MM.1S (cell line): Measurements from ENCODE around the gene HPSE2.

Source experiments
- DNase-seq: peaks from one replicate; pipeline ENCODE4 v3.0.0-alpha.2; 2015
- H2AFZ ChIP-seq: fragments of 300-600 bp; sonication (generic); 2 replicates; pipeline ENCODE4 v1.6.0; 2016; ENCODE audit warnings: antibody characterized with exemption, low read length
- H3F3A ChIP-seq: fragments of 300-600 bp; sonication (generic); 2 replicates; pipeline ENCODE4 v1.6.1; 2016; ENCODE audit warnings: mild to moderate bottlenecking, antibody characterized with exemption, low read length, moderate library complexity, mixed read lengths; ENCODE audit not compliant: insufficient read depth
- H3K27ac ChIP-seq: fragments of 300-600 bp; sonication (generic); 2 replicates; pipeline ENCODE4 v1.5.1; 2016; ENCODE audit warnings: mild to moderate bottlenecking, low read length
- H3K27me3 ChIP-seq: fragments of 300-600 bp; sonication (generic); replicated peaks from 2 replicates; pipeline ENCODE4 v1.6.0; 2016; ENCODE audit warnings: low read length; ENCODE audit not compliant: insufficient read depth
- H3K36me3 ChIP-seq: fragments of 300-600 bp; sonication (generic); replicated peaks from 2 replicates; pipeline ENCODE4 v1.6.1; 2016; ENCODE audit warnings: mild to moderate bottlenecking, low read length, mixed read lengths; ENCODE audit not compliant: insufficient read depth
- H3K4me1 ChIP-seq: fragments of 300-600 bp; sonication (generic); 2 replicates; pipeline ENCODE4 v1.6.1; 2016; ENCODE audit warnings: low read length, mixed read lengths
- H3K4me2 ChIP-seq: fragments of 300-600 bp; sonication (generic); 2 replicates; pipeline ENCODE4 v1.6.0; 2016; ENCODE audit warnings: low read depth, low read length
- H3K4me3 ChIP-seq: fragments of 300-600 bp; sonication (generic); 2 replicates; pipeline ENCODE4 v1.5.1; 2016; ENCODE audit warnings: low read length, mixed read lengths
- H3K79me2 ChIP-seq: fragments of 300-600 bp; sonication (generic); 2 replicates; pipeline ENCODE4 v1.6.1; 2016; ENCODE audit warnings: mixed run types, low read length, mixed read lengths
- H3K9ac ChIP-seq: fragments of 300-600 bp; sonication (generic); 2 replicates; pipeline ENCODE4 v1.6.1; 2016; ENCODE audit warnings: low read length, mixed read lengths
- H3K9me2 ChIP-seq: fragments of 300-600 bp; sonication (generic); replicated peaks from 2 replicates; pipeline ENCODE4 v1.6.1; 2016; ENCODE audit warnings: mild to moderate bottlenecking, low read length, mixed read lengths; ENCODE audit not compliant: insufficient read depth
- H3K9me3 ChIP-seq: fragments of 300-600 bp; sonication (generic); replicated peaks from 2 replicates; pipeline ENCODE4 v1.6.1; 2016; ENCODE audit warnings: mild to moderate bottlenecking, low read length, mixed read lengths; ENCODE audit not compliant: insufficient read depth
- H4K20me1 ChIP-seq: fragments of 300-600 bp; sonication (generic); 2 replicates; pipeline ENCODE4 v1.6.1; 2016; ENCODE audit warnings: mild to moderate bottlenecking, low read length, moderate library complexity, mixed read lengths; ENCODE audit not compliant: insufficient read depth
- CTCF ChIP-seq: fragments of 300-600 bp; sonication (generic); IDR thresholded peaks from 2 replicates; pipeline ENCODE4 v1.5.1; 2016; ENCODE audit warnings: antibody characterized with exemption, low read length, mixed read lengths
- EZH2 ChIP-seq: fragments of 300-600 bp; sonication (generic); optimal IDR thresholded peaks from 2 replicates; pipeline ENCODE3; 2017; ENCODE audit warnings: low read depth, mild to moderate bottlenecking, antibody characterized with exemption, low read length, mixed read lengths
- EZH2phosphoT487 ChIP-seq: fragments of 300-600 bp; sonication (generic); IDR thresholded peaks from 2 replicates; pipeline ENCODE4 v1.6.1; 2018; ENCODE audit warnings: antibody characterized with exemption, low read length

The HPSE2 gene

GRCh38 chr10:98533746-98534445 is 701.8 kb downstream of the HPSE2 start:
- Histone ChIP-seq H3K9ac (no peak overlapping the region), H2AFZ (no peak overlapping the region), H3K9me2 (no peaks in the 10 kb centered on the region), H3K27me3 (no peaks in the 10 kb centered on the region), H3K4me3 (no peak overlapping the region), H3F3A (no peaks in the 10 kb centered on the region), H3K4me2 (no peak overlapping the region), H3K4me1 (no peaks in the 10 kb centered on the region), H3K27ac (no peak overlapping the region), H4K20me1 (no peaks in the 10 kb centered on the region), H3K79me2 (no peaks in the 10 kb centered on the region), H3K9me3 (no peaks in the 10 kb centered on the region), H3K36me3 (no peaks in the 10 kb centered on the region)
- DNase-seq, result no peak
- TF ChIP-seq EZH2phosphoT487, result no peak
- no peak for TF ChIP-seq CTCF
- TF ChIP-seq EZH2, result no peak

GRCh38 chr10:98533241-98533640 is 702.4 kb downstream of the HPSE2 start:
- DNase-seq, result no peak
- Histone ChIP-seq H4K20me1 (no peaks in the 10 kb centered on the region), H3K9me2 (no peaks in the 10 kb centered on the region), H3K36me3 (no peaks in the 10 kb centered on the region), H3K27ac (no peak overlapping the region), H3K4me3 (no peak overlapping the region), H3K4me1 (no peaks in the 10 kb centered on the region), H2AFZ (no peak overlapping the region), H3K4me2 (no peak overlapping the region), H3K79me2 (no peaks in the 10 kb centered on the region), H3K9me3 (no peaks in the 10 kb centered on the region), H3F3A (no peaks in the 10 kb centered on the region), H3K9ac (no peak overlapping the region), H3K27me3 (no peaks in the 10 kb centered on the region)
- TF ChIP-seq EZH2phosphoT487 (no peak), CTCF (no peak), EZH2 (no peak)

- no peak overlapping the region for H3K27ac ChIP-seq
- no peaks in the 10 kb centered on the region for H3K27me3 ChIP-seq
- H3K9ac ChIP-seq, result no peak overlapping the region
- no peak for TF ChIP-seq EZH2phosphoT487
- no peak for TF ChIP-seq EZH2
- no peak for TF ChIP-seq CTCF
- no peak overlapping the region for H2AFZ ChIP-seq
- no peaks in the 10 kb centered on the region for H4K20me1 ChIP-seq
- H3K9me3 ChIP-seq, result no peaks in the 10 kb centered on the region
- no peak overlapping the region for H3K4me3 ChIP-seq
- no peaks in the 10 kb centered on the region for H3K36me3 ChIP-seq
- no peaks in the 10 kb centered on the region for H3K4me1 ChIP-seq
- DNase-seq, result no peak
- no peaks in the 10 kb centered on the region for H3F3A ChIP-seq
- no peak overlapping the region for H3K4me2 ChIP-seq
- no peaks in the 10 kb centered on the region for H3K9me2 ChIP-seq
- no peaks in the 10 kb centered on the region for H3K79me2 ChIP-seq
Measured at GRCh38 chr10:98528805-98529183, 706.9 kb downstream of the HPSE2 start.
